Amniotic stem cell (primary cell): Measurements from ENCODE around the gene ATRX.
"Not testable (repeated sequence)": the region's sequence is repeated elsewhere in the genome, so short reads cannot be mapped to it uniquely, and the experiment has no call there.

Experiments used
- DNase-seq: peaks from one replicate; lab custom pipeline; 2025; lab: John Stamatoyannopoulos, UW

ATRX gene

GRCh38 chrX:77621453-77621852, 164.6 kb downstream of the ATRX start:
- not testable (repeated sequence) for DNase-seq

- DNase-seq, result no peak
Measured at GRCh38 chrX:77617206-77617605, 168.8 kb downstream of the ATRX start.

- DNase-seq, result no peak
Measured at GRCh38 chrX:77603635-77604336, 182.2 kb downstream of the ATRX start.

- no peak for DNase-seq
Measured at GRCh38 chrX:77597511-77597910, 188.5 kb downstream of the ATRX start.

GRCh38 chrX:77597090-77597489, 188.9 kb downstream of the ATRX start:
- no peak for DNase-seq

GRCh38 chrX:77595848-77596247, 190.2 kb downstream of the ATRX start:
- DNase-seq, result no peak

GRCh38 chrX:77572322-77572721, 213.7 kb downstream of the ATRX start:
- DNase-seq, result no peak

- no peak for DNase-seq
Measured at GRCh38 chrX:77565278-77565677, 220.7 kb downstream of the ATRX start.

GRCh38 chrX:77564823-77565222, 221.2 kb downstream of the ATRX start:
- DNase-seq, result no peak

- no peak for DNase-seq
Measured at GRCh38 chrX:77561372-77561771, 224.6 kb downstream of the ATRX start.

- no peak for DNase-seq
Measured at GRCh38 chrX:77556276-77556675, 229.7 kb downstream of the ATRX start.

GRCh38 chrX:77548751-77549150, 237.3 kb downstream of the ATRX start:
- DNase-seq, result no peak

GRCh38 chrX:77539778-77540177, 246.2 kb downstream of the ATRX start:
- DNase-seq, result not testable (repeated sequence)

GRCh38 chrX:77531261-77531660, 254.8 kb downstream of the ATRX start:
- DNase-seq, result not testable (repeated sequence)

- DNase-seq, result no peak
Measured at GRCh38 chrX:77528034-77528433, 258.0 kb downstream of the ATRX start.

GRCh38 chrX:77527233-77528001, 258.6 kb downstream of the ATRX start:
- no peak for DNase-seq

GRCh38 chrX:77519765-77520164, 266.3 kb downstream of the ATRX start:
- no peak for DNase-seq

- DNase-seq, result no peak
Measured at GRCh38 chrX:77514177-77514576, 271.8 kb downstream of the ATRX start.

GRCh38 chrX:77510007-77510406, 276.0 kb downstream of the ATRX start:
- DNase-seq, result no peak

GRCh38 chrX:77505227-77505626, 280.8 kb downstream of the ATRX start:
- no peak for DNase-seq

GRCh38 chrX:77502951-77503525, 283.0 kb downstream of the ATRX start:
- DNase-seq, result no peak

GRCh38 chrX:77500164-77500563, 285.9 kb downstream of the ATRX start:
- DNase-seq, result not testable (repeated sequence)
